ENCODE results near the gene HCRT.
"Not testable (repeated sequence)": the region's sequence is repeated elsewhere in the genome, so short reads cannot be mapped to it uniquely, and the experiment has no call there.

HCRT gene

GRCh38 chr17:42184713-42185620, at the start of gene HCRT:
Gene HCRT, minus strand, starts transcription at chr17:42185452. Its CDS starts 87 bp downstream, at chr17:42185365.
- no peak for DNase-seq (ENCODE audit: low read depth)

- DNase-seq (ENCODE audit: low read depth) = no peak
These were observed 48.7 kb upstream of the HCRT start for GRCh38 chr17:42233994-42234393.

- DNase-seq (ENCODE audit: low read depth) = no peak
These were observed 47.9 kb upstream of the HCRT start for GRCh38 chr17:42233156-42233555.

GRCh38 chr17:42230225-42230624, 45.0 kb upstream of the HCRT start:
- DNase-seq (ENCODE audit: low read depth) = no peak

GRCh38 chr17:42227849-42228700, 42.8 kb upstream of the HCRT start:
- no peak for DNase-seq (ENCODE audit: low read depth)

- DNase-seq (ENCODE audit: low read depth) = no peak
These were observed 40.4 kb upstream of the HCRT start for GRCh38 chr17:42225646-42226045.

- DNase-seq (ENCODE audit: low read depth) = no peak
These were observed 39.4 kb upstream of the HCRT start for GRCh38 chr17:42224651-42225050.

GRCh38 chr17:42221886-42222745, 36.9 kb upstream of the HCRT start:
- peak; percentile 46 for DNase-seq (ENCODE audit: low read depth)

GRCh38 chr17:42219280-42219679, 34.0 kb upstream of the HCRT start:
- not testable (repeated sequence) for DNase-seq (ENCODE audit: low read depth)

GRCh38 chr17:42214156-42214555, 28.9 kb upstream of the HCRT start:
- no peak for DNase-seq (ENCODE audit: low read depth)

GRCh38 chr17:42212382-42212781, 27.1 kb upstream of the HCRT start:
- DNase-seq (ENCODE audit: low read depth) = no peak

- DNase-seq (ENCODE audit: low read depth) = not testable (repeated sequence)
These were observed 26.7 kb upstream of the HCRT start for GRCh38 chr17:42211921-42212341.

- no peak for DNase-seq (ENCODE audit: low read depth)
These were observed 24.8 kb upstream of the HCRT start for GRCh38 chr17:42210046-42210445.

- DNase-seq (ENCODE audit: low read depth) = not testable (repeated sequence)
These were observed 20.9 kb upstream of the HCRT start for GRCh38 chr17:42206153-42206612.

GRCh38 chr17:42203354-42203753, 18.1 kb upstream of the HCRT start:
- DNase-seq (ENCODE audit: low read depth) = no peak

GRCh38 chr17:42202696-42203095, 17.4 kb upstream of the HCRT start:
- DNase-seq (ENCODE audit: low read depth) = no peak

GRCh38 chr17:42202159-42202558, 16.9 kb upstream of the HCRT start:
- DNase-seq (ENCODE audit: low read depth) = no peak

- DNase-seq (ENCODE audit: low read depth) = no peak
These were observed 16.2 kb upstream of the HCRT start for GRCh38 chr17:42201458-42201772.

- no peak for DNase-seq (ENCODE audit: low read depth)
These were observed 15.6 kb upstream of the HCRT start for GRCh38 chr17:42200706-42201457.

GRCh38 chr17:42199416-42200011, 14.3 kb upstream of the HCRT start:
- no peak for DNase-seq (ENCODE audit: low read depth)

GRCh38 chr17:42198897-42199296, 13.6 kb upstream of the HCRT start:
- no peak for DNase-seq (ENCODE audit: low read depth)

Data from stimulated activated CD4-positive, alpha-beta T cell treated with anti-CD3 and anti-CD28 coated beads, Interleukin-2, amount 100 ng/mL, for 4 hours (primary cell).